Effector memory CD8-positive, alpha-beta T cell (primary cell): ENCODE results near the gene TMEM87B.
"Not testable (repeated sequence)": the region's sequence is repeated elsewhere in the genome, so short reads cannot be mapped to it uniquely, and the experiment has no call there.

Experiments used
- ATAC-seq: fragments of 150-1000 bp; cut with Tn5 transposase; replicated peaks from 2 replicates; pipeline ENCODE4 v1.10.0; 2021; ENCODE audit warnings: mild to moderate bottlenecking, moderate library complexity
- DNase-seq, 3 experiments: peaks; one replicate each; pipeline ENCODE4 v3.0.0; 2021
- H3K27ac Mint-ChIP-seq, 2 donors: one replicate each; pipeline ENCODE4 v1.8.0; 2022; ENCODE audit warnings: mild to moderate bottlenecking in 2 of 2, mixed read lengths in 2 of 2, moderate library complexity in 2 of 2
- H3K27me3 Mint-ChIP-seq, 2 donors: one replicate each; pipeline ENCODE4 v1.8.0; 2022; ENCODE audit warnings: mixed read lengths in 2 of 2
- H3K36me3 Mint-ChIP-seq: one replicate; pipeline ENCODE4 v1.8.0; 2022; ENCODE audit warnings: mild to moderate bottlenecking, moderate library complexity, mixed read lengths; ENCODE audit not compliant: insufficient read depth
- H3K4me1 Mint-ChIP-seq, 2 donors: one replicate each; pipeline ENCODE4 v1.8.0; 2022; ENCODE audit warnings: low read depth in 2 of 2, mixed read lengths in 2 of 2
- H3K4me3 Mint-ChIP-seq, 2 donors: one replicate each; pipeline ENCODE4 v1.8.0; 2022; ENCODE audit warnings: mild to moderate bottlenecking in 2 of 2, mixed read lengths in 2 of 2, moderate library complexity in 2 of 2
- H3K9me3 Mint-ChIP-seq, 2 donors: one replicate each; pipeline ENCODE4 v1.8.0; 2022; ENCODE audit warnings: mixed read lengths in 2 of 2

Gene TMEM87B

DNA sequence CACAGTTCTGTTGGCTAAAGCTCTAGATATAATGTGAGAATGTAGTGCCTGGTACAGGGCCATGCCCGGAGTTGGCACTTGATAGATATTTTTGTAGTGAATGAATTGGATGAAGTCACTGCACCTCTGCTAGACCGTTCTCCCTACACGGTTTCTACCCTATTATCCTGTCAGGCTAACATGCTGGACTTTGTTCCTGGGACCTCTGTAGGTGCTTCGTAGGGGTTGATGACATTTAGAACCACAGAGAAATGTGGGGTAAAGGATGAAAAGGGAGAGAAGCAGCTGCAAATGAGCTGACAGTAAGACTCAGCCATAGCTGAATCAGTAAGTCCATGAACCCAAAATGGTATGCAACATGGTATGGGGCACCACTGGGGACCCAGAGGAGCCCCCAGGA lies 79.1 kb downstream of the TMEM87B start:
- no peak for ATAC-seq
- H3K4me1 Mint-ChIP-seq, result peaks cover 4 to 8% of the 10 kb centered on the region in 2 donors

DNA sequence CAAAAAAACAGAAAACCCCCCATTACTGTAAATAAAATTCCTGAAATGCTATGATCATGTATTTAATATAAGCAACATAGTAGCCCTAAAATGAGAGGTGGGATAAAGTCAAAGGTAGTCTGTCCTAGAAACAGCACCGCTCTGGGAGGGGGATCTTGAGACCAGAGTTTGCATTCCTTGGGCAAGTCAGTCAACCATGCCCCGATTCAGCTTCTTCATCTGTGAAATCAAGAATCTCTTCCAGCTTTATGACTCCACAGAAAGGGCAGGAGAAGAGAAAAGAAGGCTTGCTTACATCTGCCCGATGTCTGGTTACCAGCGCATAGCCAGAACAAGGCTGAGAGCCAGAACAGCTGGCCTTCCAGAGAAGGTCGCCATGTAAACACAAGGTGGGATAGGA lies 81.0 kb downstream of the TMEM87B start:
- Mint-ChIP-seq H3K4me1 (peaks cover 4 to 8% of the 10 kb centered on the region in 2 donors), H3K4me3 (no peak overlapping the region), H3K27me3 (peaks cover 9 to 39% of the 10 kb centered on the region in 2 donors), H3K27ac (no peak overlapping the region), H3K9me3 (peaks cover 0 to 4% of the 10 kb centered on the region in 2 donors), H3K36me3 (peaks cover 3% of the 10 kb centered on the region)
- DNase-seq (no peak), ATAC-seq (no peak)

More for the DNA sequence above, 79.1 kb downstream of the TMEM87B start:
- DNase-seq, result no peak
- Mint-ChIP-seq H3K9me3 (peaks cover 0 to 4% of the 10 kb centered on the region in 2 donors), H3K27me3 (peaks cover 9 to 29% of the 10 kb centered on the region in 2 donors), H3K36me3 (peaks cover 3% of the 10 kb centered on the region), H3K4me3 (no peak overlapping the region), H3K27ac (no peak overlapping the region)

DNA sequence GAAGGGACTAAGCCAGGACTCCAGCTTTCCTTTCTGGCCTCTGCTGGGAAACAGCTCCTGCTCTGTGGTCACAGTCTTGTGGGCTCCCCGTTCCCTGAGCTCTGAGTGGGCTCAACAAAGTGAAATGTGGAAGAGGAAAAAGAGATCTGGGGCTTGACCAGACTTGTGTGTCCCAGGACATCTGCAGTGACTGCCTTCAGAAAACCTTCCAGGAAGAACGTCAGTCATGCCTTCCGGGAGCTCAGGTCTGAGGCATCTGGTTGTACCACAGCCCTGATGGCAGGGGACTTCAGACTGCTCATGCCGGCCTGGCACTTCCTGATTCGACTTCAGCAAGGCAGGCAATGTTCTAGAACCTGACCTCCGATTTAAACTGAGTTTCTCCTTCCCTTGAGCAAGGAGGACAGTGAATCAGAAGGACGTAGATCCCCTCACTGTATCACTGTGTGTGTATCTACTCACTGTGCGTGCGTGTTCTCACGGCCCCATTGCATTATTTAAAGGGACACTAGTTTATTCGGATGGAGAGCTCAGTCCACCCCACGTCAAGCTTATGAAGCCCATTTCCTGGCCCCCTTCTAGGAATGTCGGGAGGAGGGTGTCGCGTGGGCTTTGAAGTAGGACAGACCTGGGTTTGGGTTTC lies 82.6 kb downstream of the TMEM87B start:
- DNase-seq (no peak), ATAC-seq (no peak)
- Mint-ChIP-seq H3K27me3 (peaks cover 16 to 54% of the 10 kb centered on the region in 2 donors), H3K4me3 (peak overlapping the region in 1 of 2 donors; percentile 51), H3K4me1 (peaks cover 2 to 3% of the 10 kb centered on the region in 2 donors), H3K36me3 (peaks cover 3% of the 10 kb centered on the region), H3K9me3 (peaks cover 0 to 2% of the 10 kb centered on the region in 2 donors), H3K27ac (no peak overlapping the region)

DNA sequence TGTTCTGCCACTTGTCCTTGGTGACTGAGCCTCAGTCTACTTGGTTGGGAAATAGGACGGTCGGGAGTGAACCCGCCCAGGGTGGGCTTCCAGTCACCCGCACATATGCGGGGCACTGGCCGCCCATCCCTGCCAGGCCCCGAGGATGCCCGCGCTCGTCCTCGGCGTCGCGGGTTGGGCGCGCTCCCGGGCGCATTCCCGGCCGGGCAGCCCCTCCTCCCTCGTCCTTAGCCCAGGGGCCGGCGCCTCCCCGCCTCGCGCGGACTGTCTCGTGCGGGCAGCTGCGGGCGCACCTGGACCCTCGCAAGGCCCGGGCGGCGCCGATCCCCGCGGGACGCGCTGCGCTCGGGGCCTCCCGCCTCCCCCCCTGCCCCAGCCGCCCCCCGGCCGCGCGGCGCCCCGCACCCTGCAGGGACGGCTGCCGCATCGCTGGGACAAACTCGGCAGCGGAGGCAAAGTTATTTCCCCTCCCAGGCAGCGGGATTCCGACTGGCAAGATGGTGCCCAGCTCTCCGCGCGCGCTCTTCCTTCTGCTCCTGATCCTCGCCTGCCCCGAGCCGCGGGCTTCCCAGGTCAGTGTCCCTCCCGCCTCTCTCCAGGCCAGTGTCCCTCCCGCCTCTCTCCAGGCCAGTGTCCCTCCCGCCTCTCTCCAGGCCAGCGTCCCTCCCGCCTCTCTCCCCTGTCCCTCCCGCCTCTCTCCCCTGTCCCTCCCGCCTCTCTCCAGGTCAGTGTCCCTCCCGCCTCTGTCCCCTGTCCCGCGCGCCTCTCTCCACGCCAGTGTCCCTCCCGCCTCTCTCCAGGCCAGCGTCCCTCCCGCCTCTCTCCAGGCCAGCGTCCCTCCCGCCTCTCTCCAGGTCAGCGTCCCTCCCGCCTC lies 83.3 kb downstream of the TMEM87B start, which contains the start of gene FBLN7:
FBLN7 (plus strand) TSS at position 227 of the 874 bp plus-strand sequence; CDS start at position 498, 271 bp downstream.
- H3K4me1 Mint-ChIP-seq, result peaks cover 0 to 3% of the 10 kb centered on the region in 2 donors
- H3K36me3 Mint-ChIP-seq, result peaks cover 3% of the 10 kb centered on the region
- H3K9me3 Mint-ChIP-seq, result no peaks in the 10 kb centered on the region
- no peak for DNase-seq
- H3K27ac Mint-ChIP-seq, result no peak within 1 kb of the TSS
- no peak for ATAC-seq
- H3K4me3 Mint-ChIP-seq, result peak within 1 kb of the TSS in 1 of 2 donors; percentile 51
- peaks cover 22 to 59% of the 10 kb centered on the region in 2 donors for H3K27me3 Mint-ChIP-seq

DNA sequence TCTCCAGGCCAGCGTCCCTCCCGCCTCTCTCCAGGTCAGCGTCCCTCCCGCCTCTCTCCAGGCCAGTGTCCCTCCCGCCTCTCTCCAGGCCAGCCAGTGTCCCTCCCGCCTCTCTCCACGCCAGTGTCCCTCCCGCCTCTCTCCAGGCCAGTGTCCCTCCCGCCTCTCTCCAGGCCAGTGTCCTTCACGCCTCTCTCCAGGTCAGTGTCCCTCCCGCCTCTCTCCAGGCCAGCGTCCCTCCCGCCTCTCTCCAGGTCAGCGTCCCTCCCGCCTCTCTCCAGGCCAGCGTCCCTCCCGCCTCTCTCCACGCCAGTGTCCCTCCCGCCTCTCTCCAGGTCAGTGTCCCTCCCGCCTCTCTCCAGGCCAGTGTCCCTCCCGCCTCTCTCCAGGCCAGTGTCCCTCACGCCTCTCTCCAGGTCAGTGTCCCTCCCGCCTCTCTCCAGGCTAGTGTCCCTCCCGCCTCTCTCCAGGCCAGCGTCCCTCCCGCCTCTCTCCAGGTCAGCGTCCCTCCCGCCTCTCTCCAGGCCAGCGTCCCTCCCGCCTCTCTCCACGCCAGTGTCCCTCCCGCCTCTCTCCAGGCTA lies 84.1 kb downstream of the TMEM87B start:
- DNase-seq, H3K9me3 Mint-ChIP-seq, H3K27ac Mint-ChIP-seq, H3K36me3 Mint-ChIP-seq, H3K4me1 Mint-ChIP-seq, ATAC-seq, H3K4me3 Mint-ChIP-seq: not testable (repeated sequence)
- peaks cover 29 to 59% of the 10 kb centered on the region in 2 donors for H3K27me3 Mint-ChIP-seq

DNA sequence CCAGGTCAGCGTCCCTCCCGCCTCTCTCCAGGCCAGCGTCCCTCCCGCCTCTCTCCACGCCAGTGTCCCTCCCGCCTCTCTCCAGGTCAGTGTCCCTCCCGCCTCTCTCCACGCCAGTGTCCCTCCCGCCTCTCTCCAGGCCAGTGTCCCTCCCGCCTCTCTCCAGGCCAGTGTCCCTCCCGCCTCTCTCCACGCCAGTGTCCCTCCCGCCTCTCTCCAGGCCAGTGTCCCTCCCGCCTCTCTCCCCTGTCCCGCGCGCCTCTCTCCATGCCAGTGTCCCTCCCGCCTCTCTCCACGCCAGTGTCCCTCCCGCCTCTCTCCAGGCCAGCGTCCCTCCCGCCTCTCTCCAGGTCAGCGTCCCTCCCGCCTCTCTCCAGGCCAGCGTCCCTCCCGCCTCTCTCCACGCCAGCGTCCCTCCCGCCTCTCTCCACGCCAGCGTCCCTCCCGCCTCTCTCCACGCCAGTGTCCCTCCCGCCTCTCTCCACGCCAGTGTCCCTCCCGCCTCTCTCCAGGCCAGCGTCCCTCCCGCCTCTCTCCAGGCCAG lies 84.7 kb downstream of the TMEM87B start:
- not testable (repeated sequence) for H3K4me3 Mint-ChIP-seq, H3K36me3 Mint-ChIP-seq, ATAC-seq, H3K4me1 Mint-ChIP-seq, H3K9me3 Mint-ChIP-seq, DNase-seq, H3K27ac Mint-ChIP-seq
- peaks cover 29 to 59% of the 10 kb centered on the region in 2 donors for H3K27me3 Mint-ChIP-seq

DNA sequence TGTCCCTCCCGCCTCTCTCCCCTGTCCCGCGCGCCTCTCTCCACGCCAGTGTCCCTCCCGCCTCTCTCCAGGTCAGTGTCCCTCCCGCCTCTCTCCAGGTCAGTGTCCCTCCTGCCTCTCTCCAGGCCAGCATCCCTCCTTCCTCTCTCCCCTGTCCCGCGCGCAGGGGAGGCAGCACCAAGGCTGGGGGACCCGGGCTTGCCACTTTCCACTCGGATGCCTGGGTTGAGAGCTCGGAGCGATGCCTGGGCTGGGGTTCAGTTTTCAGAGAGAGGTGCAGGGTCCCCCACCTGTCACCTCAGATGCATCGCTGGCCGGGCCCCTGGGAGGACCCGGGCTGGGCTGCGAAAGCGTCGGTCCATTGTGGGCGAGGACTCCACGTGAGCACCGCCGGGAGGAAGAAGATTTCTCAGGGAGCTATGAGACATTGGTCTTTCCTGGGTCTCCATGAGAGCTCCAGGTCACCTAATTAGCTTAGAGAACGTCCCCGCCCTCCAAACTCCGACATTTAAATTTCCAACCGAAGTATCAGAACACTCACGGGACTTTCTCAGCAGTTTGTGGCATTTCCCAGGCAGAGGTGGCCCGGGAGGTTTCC lies 85.2 kb downstream of the TMEM87B start:
- H3K9me3 Mint-ChIP-seq, result no peaks in the 10 kb centered on the region
- peaks cover 0 to 3% of the 10 kb centered on the region in 2 donors for H3K4me1 Mint-ChIP-seq
- peaks cover 3% of the 10 kb centered on the region for H3K36me3 Mint-ChIP-seq
- H3K4me3 Mint-ChIP-seq, result peak overlapping the region in 1 of 2 donors; percentile 36
- peaks cover 29 to 58% of the 10 kb centered on the region in 2 donors for H3K27me3 Mint-ChIP-seq
- DNase-seq (no peak), ATAC-seq (no peak)
- no peak overlapping the region for H3K27ac Mint-ChIP-seq

DNA sequence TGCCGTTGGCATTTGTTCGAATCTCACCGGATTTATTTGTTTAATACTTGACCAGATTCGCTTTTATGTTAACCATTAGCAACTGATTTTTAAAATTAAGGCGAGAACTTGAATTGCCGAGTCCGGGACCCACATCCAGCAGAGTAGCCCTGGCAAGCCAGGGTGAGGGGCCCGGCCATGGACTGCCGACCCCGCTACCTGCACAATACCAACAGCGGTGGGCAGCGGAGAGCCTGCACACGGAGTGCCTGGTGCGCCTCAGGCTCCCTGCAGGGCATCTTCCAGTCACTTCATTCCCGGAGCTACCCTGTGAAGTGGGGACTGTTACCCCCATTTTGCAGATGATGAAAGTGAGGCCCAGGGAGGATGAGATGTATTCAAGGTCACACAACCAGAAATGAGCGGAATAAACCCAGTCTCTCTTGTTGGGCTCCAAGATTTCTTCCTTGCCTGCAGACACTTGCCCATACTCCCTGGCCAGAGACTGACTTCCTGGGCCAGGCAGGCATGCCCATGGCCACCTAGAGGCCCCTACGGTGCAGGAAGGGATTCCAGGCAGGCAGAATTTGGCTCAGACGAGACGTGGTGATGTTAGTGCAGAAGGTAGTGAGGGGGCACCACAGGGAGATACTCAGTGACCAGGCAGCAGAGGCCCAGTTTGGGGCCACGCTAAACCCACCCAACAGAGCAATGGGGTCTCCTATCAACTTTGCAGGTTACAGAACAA lies 86.0 kb downstream of the TMEM87B start:
- no peaks in the 10 kb centered on the region for H3K9me3 Mint-ChIP-seq
- DNase-seq, result no peak
- no peak overlapping the region for H3K4me3 Mint-ChIP-seq
- peaks cover 0 to 3% of the 10 kb centered on the region in 2 donors for H3K4me1 Mint-ChIP-seq
- no peak for ATAC-seq
- H3K27me3 Mint-ChIP-seq, result peaks cover 28 to 50% of the 10 kb centered on the region in 2 donors
- peaks cover 3% of the 10 kb centered on the region for H3K36me3 Mint-ChIP-seq
- no peak overlapping the region for H3K27ac Mint-ChIP-seq

DNA sequence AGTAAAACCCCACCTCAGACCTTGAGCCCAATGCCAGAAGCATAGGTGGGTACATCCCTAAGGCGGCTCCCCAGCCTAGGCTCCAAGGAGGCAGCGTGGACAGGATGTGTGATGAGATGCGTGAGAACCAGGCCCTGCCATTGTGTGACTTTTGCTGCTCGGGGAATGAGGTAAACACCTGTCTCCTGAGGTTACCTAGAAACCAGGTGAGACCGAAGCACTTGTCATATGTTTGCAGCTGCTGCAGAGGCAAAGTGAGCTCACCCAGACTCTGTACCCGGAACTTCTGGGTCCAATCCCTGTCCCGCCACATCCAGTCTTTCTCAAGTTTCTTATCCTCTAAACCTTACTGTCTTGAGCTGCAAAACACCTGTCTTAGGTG lies 86.5 kb downstream of the TMEM87B start:
- H3K9me3 Mint-ChIP-seq, result no peaks in the 10 kb centered on the region
- H3K27ac Mint-ChIP-seq, result no peak overlapping the region
- ATAC-seq (no peak), DNase-seq (no peak)
- H3K4me3 Mint-ChIP-seq, result no peak overlapping the region
- peaks cover 22 to 45% of the 10 kb centered on the region in 2 donors for H3K27me3 Mint-ChIP-seq
- peaks cover 0 to 3% of the 10 kb centered on the region in 2 donors for H3K4me1 Mint-ChIP-seq
- peaks cover 2% of the 10 kb centered on the region for H3K36me3 Mint-ChIP-seq

DNA sequence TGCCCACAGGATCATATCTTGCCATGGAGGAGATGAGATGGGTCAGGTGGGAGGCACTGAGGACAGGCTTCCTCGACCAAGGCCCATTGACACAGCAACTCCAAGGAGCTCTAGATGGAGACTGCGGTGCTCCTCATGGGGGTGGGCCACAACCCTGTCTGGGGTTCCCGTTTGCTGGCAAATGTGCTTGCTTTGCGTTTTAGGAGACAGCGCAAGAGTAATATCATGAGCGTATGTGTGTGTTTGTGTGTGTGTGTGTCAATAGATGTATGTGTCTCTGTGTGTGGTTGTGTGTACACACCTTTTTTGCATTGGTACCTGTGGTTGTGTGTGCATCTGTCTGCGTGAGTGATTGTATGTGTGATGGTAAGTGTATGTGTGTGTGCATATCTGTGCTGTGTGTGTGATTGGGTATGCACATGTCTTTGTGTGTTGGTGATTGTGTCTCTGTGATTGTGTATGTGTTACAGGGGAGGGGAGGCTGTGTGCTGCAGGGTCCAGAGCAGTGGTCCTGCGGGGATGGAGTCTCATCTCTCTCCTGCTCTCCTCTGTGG lies 87.5 kb downstream of the TMEM87B start:
- no peaks in the 10 kb centered on the region for H3K9me3 Mint-ChIP-seq
- no peak for DNase-seq
- H3K4me1 Mint-ChIP-seq, result peaks cover 0 to 3% of the 10 kb centered on the region in 2 donors
- H3K27me3 Mint-ChIP-seq, result peaks cover 28 to 44% of the 10 kb centered on the region in 2 donors
- ATAC-seq, result no peak
- no peak overlapping the region for H3K4me3 Mint-ChIP-seq
- H3K27ac Mint-ChIP-seq, result no peak overlapping the region
- no peaks in the 10 kb centered on the region for H3K36me3 Mint-ChIP-seq

DNA sequence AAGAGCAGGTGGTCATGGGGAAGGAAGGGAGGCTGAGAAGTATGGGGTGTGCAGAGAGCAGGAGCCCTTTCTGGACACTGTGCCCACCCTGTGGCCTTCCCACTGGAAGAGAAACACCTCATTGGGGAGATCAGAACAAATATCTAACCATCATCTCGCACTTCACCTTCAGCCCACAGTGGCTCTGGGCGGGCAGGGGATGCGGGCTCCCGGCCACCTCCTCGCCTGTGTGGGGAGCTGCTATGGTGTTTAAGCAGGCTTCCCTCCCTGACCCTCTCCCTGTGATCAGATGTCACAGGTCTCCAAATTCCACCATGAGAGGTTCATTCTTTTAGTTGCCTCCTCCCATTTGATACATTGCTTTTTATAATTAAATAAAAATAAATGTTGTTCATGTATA lies 88.1 kb downstream of the TMEM87B start:
- Mint-ChIP-seq H3K9me3 (no peaks in the 10 kb centered on the region), H3K27ac (no peak overlapping the region), H3K4me3 (no peak overlapping the region), H3K27me3 (peaks cover 33 to 45% of the 10 kb centered on the region in 2 donors), H3K4me1 (no peaks in the 10 kb centered on the region), H3K36me3 (no peaks in the 10 kb centered on the region)
- DNase-seq (no peak), ATAC-seq (no peak)

DNA sequence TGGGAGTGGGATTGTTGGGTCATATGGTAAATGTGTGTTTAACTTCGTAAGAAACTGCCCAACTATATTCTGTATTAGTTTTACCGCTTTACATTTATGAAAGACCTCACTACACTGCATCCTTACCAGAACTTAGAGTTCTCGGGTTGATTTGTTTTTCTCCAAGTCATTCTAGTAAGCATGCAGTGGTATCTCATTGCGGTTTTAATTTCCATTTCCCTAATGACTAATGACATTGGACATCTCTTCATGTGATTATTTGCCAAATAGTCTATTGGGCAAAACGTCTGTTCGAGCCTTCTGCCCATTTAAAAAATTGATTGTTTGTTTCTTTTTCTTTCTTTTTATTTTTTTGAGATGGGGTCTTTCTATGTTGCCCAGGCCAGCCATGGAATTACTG lies 89.9 kb downstream of the TMEM87B start:
- no peak for ATAC-seq
- no peak for DNase-seq
- Mint-ChIP-seq H3K27ac (no peak overlapping the region), H3K36me3 (no peaks in the 10 kb centered on the region), H3K9me3 (no peaks in the 10 kb centered on the region), H3K27me3 (peaks cover 33 to 63% of the 10 kb centered on the region in 2 donors), H3K4me1 (peaks cover 0 to 2% of the 10 kb centered on the region in 2 donors), H3K4me3 (no peak overlapping the region)
